ENCODE results near the gene TIMM13. TPM values are rescaled to one million over a fixed set of nuclear protein-coding genes. Genes with fewer than 3 reads are reported as not detected.

The TIMM13 gene
- total RNA-seq, 4 donors from 2014 or later = 34.2 to 52.8 (median 44.9) TPM

- 56 to 58% methylated on average over 45 to 49 of the region's 101 CpGs for WGBS, 2 donors
- intact Hi-C loops (cut with DNase I; ENCODE audit: low total_unique reads) = no loop called here
- DNase-seq (ENCODE audit: low spot score in 2 of 2) = peak in 1 of 2 donors; percentile 88
- no peak overlapping the region for H3K4me3 ChIP-seq (ENCODE audit: low read depth, poor library complexity, severe bottlenecking)
- no peak for TF ChIP-seq POLR2A (IDR thresholded peaks at IDR 0.05)
- TF ChIP-seq, protein P1, sequence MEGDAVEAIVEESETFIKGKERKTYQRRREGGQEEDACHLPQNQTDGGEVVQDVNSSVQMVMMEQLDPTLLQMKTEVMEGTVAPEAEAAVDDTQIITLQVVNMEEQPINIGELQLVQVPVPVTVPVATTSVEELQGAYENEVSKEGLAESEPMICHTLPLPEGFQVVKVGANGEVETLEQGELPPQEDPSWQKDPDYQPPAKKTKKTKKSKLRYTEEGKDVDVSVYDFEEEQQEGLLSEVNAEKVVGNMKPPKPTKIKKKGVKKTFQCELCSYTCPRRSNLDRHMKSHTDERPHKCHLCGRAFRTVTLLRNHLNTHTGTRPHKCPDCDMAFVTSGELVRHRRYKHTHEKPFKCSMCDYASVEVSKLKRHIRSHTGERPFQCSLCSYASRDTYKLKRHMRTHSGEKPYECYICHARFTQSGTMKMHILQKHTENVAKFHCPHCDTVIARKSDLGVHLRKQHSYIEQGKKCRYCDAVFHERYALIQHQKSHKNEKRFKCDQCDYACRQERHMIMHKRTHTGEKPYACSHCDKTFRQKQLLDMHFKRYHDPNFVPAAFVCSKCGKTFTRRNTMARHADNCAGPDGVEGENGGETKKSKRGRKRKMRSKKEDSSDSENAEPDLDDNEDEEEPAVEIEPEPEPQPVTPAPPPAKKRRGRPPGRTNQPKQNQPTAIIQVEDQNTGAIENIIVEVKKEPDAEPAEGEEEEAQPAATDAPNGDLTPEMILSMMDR (IDR thresholded peaks at IDR 0.05) = no peak
Measured at GRCh38 chr19:2424686-2425621, 2.4 kb downstream of the TIMM13 start.

- intact Hi-C loops (cut with DNase I; ENCODE audit: low total_unique reads) = no loop called here
Measured at GRCh38 chr19:2423915-2424685, 3.3 kb downstream of the TIMM13 start.

DNA sequence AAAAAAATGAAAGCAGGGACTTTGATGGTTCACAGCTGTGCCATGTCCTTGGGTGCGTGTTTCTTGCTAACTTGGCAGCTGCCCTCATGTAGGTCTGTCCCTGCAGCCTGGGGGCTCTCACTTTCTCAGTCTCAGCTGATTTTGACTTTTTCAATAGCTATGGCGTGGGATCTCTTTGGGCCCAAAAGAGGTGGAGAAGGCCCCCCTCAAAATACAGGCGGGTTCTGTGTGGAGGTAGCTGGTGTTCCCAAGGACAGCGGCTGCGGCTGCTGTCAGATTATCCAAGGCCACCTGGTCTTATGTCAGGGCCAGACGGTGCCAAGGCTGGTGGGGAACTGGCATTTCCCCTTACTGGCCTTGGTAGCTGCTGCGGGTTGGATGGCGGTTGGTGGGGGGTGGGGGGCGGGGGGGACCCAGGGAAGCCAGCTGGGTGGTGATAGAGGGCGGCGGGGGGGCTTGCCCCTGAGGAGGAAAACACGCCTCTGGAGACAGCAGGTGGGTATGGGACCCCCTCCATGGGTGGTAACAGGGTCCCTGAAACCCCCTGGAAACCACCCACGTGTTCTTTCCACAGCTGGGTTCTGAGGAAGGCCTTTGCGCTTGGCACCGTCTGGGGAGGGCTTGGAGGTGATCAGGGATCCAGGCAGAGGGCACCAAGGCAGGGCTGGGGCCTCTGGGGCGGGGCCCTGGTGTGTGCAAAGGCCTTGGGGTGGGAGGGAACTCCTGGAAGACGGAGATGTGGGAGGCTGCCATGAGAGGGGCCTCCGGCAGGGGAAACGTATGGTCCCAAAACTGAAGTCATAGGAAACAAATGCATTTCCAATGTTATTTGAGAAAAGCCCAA, 4.1 kb downstream of the TIMM13 start:
- DNase-seq (ENCODE audit: low spot score in 2 of 2) = peak in 1 of 2 donors; percentile 86
- TF ChIP-seq POLR2A (IDR thresholded peaks at IDR 0.05) = no peak
- TF ChIP-seq, protein P1 (IDR thresholded peaks at IDR 0.05) = no peak
- H3K4me3 ChIP-seq (ENCODE audit: low read depth, poor library complexity, severe bottlenecking) = no peak overlapping the region
- WGBS, 2 donors = 76 to 85% methylated on average over 16 to 19 of the region's 19 CpGs
- intact Hi-C loops (cut with DNase I; ENCODE audit: low total_unique reads) = no loop called here

More at GRCh38 chr19:2423915-2424685, 3.3 kb downstream of the TIMM13 start:
- 87 to 90% methylated on average over 41 to 46 of the region's 46 CpGs for WGBS, 2 donors
- TF ChIP-seq, protein P1 (IDR thresholded peaks at IDR 0.05) = no peak
- TF ChIP-seq POLR2A (IDR thresholded peaks at IDR 0.05) = no peak
- H3K4me3 ChIP-seq (ENCODE audit: low read depth, poor library complexity, severe bottlenecking) = no peak overlapping the region
- peak in 1 of 2 donors; percentile 80 for DNase-seq (ENCODE audit: low spot score in 2 of 2)

- intact Hi-C loops (cut with DNase I; ENCODE audit: low total_unique reads) = no loop called here
- TF ChIP-seq POLR2A (IDR thresholded peaks at IDR 0.05) = no peak
- TF ChIP-seq, protein P1 (IDR thresholded peaks at IDR 0.05) = no peak
- WGBS, 2 donors = 82 to 94% methylated on average over 11 to 22 of the region's 23 CpGs
- no peak for DNase-seq (ENCODE audit: low spot score in 2 of 2)
- H3K4me3 ChIP-seq (ENCODE audit: low read depth, poor library complexity, severe bottlenecking) = no peak overlapping the region
Measured at GRCh38 chr19:2421581-2422306, 5.6 kb downstream of the TIMM13 start.

GRCh38 chr19:2420490-2420889, 6.9 kb downstream of the TIMM13 start:
- no peak overlapping the region for H3K4me3 ChIP-seq (ENCODE audit: low read depth, poor library complexity, severe bottlenecking)
- intact Hi-C loops (cut with DNase I; ENCODE audit: low total_unique reads) = no loop called here
- DNase-seq (ENCODE audit: low spot score in 2 of 2) = no peak
- WGBS, 2 donors = 92 to 95% methylated on average over 2 of the region's 2 CpGs
- TF ChIP-seq, protein P1 (IDR thresholded peaks at IDR 0.05) = no peak
- no peak for TF ChIP-seq POLR2A (IDR thresholded peaks at IDR 0.05)

Data from lower leg skin (tissue), 4 donors.